NCI-H226 (cell line): ENCODE measurements around the gene RNF220.

ENCODE experiments used
- DNase-seq: peaks from one replicate; pipeline ENCODE4 v3.0.0-alpha.2; 2015

Gene RNF220

GRCh38 chr1:44616991-44617702, 212.1 kb downstream of the RNF220 start:
- peak; percentile 17 for DNase-seq

DNA sequence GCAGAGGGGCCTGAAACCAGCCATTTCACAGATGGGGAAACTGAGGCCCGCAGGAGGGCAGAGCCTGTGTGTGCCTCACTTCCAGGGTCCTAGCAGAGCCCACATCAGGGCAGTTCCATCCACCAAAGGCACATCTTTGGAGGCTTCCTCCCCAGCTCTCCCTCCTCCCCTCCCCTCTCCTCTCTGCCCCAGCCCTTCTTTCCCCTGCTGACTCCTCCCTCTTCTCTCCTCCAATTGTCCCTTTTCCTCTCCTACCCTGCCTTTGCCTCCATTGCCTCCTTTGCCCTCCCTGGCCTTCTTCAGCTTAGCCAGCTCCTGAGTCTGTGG, 212.6 kb downstream of the RNF220 start:
- DNase-seq = no peak

DNA sequence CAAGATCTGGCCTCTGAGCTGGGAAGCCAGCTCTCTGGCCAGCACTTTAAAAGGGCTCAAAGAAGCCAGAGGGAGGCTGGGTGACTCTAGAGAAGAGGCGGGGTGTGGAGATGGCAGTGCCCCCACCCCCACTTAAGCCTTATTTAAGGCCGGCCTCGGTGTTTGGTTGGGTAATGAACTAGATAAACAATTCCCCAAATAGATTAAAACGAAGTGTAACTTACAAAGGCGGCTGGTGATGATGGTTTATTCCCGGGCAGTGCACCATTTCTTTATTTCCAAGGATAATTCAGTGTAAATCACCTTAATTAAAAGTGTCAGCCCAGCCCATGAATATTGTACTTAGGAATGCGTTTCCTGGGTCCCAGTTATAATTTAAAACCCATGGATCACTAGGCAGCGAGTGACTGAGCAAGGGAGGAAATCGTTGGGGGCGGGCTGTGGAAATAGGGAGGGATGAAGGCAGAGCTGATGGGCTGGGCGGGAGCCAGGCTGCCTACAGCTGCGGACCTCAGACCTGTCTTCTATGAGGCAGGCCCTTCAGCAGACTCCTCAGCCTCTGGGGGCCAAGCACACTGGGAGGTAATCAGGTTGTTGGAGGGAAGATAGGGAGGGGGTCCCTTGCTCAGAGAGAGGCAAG, 214.3 kb downstream of the RNF220 start:
- no peak for DNase-seq

GRCh38 chr1:44620072-44620471, 215.0 kb downstream of the RNF220 start:
- DNase-seq = no peak

- DNase-seq = no peak
Observed at GRCh38 chr1:44621841-44622286, 216.8 kb downstream of the RNF220 start.

DNA sequence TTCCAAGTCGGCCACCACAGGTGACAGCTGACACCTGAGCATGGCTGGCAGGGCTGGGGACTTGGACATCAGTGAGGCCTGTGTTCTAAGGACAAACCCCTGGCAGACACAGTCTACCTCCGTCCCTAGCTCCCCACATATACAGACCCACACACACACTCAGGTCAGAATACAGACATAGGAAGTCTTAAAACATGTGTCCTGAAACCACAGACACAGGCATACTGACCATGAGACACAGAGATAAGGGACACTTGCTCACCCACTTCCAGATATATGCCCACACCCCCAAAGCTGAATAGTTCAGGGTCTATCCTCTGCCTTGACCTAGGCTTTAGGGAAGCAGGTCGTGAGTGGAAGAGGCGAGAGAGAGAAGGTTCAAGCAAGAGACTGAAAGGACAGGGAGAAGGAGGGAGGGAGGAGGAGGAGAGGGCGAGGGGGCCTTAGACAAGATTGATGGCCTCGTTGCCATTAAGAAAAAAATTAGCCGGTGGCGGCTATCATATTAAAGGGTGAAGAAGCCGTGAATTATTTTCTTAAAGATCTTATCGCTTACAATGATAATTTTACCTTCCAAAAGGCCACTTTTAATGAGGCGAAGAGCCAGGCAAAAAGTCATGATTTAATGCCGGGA, 219.3 kb downstream of the RNF220 start:
- no peak for DNase-seq

DNA sequence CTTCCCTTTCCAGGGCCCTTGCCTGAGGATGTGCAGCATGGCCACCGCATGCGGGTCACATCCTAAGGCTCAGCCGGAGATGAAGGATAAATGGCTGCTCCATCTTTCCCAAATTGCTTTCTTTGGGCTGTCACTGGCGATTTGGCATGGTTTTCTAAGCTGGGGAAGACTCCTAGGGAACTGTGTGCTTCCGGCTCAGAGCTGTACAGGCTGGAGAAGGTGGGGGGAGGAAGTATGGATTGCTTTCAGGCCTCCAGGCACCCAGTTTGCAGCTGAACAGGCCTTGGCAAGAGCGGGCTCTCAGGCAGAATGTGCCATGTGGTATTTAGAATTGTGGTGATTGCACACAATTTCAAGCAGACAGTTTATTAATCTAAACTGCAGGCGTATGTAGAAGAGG, 220.3 kb downstream of the RNF220 start:
- no peak for DNase-seq

GRCh38 chr1:44628962-44629756, 224.1 kb downstream of the RNF220 start:
- DNase-seq = peak; percentile 82

DNA sequence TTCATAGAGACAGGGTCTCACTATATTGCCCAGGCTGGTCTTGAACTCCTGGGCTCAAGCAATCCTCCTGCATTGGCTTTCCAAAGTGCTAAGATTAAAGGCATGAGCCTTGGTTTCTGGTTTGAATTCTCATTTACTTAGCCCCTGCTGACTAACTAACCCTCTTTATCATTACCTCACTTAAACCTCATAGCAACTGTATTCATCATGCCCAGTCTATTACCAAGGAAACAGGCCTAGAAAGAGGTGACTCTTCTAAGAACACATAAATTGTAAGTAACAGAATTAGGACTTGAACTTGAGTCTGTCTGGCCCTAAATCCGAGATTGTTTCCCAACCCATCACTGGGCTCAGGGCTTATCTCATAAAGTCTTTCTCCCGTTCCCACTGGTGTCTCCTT, 225.1 kb downstream of the RNF220 start:
- DNase-seq = peak; percentile 44

DNA sequence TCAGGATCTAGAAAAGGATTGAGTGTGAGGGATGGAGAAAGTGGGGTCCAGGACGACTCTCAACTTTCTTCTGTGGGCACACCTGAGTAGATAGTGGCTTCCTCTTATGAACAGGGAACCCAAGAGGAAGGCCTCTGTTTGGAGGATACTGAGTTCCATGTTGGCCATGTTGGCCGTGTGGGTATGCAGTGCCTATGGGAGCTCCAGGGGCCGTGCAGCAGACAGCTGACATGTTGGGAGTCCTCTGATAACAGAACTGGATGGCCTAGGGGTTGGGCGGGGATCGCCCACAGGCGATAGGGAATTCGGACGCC, 226.2 kb downstream of the RNF220 start:
- DNase-seq = no peak

DNA sequence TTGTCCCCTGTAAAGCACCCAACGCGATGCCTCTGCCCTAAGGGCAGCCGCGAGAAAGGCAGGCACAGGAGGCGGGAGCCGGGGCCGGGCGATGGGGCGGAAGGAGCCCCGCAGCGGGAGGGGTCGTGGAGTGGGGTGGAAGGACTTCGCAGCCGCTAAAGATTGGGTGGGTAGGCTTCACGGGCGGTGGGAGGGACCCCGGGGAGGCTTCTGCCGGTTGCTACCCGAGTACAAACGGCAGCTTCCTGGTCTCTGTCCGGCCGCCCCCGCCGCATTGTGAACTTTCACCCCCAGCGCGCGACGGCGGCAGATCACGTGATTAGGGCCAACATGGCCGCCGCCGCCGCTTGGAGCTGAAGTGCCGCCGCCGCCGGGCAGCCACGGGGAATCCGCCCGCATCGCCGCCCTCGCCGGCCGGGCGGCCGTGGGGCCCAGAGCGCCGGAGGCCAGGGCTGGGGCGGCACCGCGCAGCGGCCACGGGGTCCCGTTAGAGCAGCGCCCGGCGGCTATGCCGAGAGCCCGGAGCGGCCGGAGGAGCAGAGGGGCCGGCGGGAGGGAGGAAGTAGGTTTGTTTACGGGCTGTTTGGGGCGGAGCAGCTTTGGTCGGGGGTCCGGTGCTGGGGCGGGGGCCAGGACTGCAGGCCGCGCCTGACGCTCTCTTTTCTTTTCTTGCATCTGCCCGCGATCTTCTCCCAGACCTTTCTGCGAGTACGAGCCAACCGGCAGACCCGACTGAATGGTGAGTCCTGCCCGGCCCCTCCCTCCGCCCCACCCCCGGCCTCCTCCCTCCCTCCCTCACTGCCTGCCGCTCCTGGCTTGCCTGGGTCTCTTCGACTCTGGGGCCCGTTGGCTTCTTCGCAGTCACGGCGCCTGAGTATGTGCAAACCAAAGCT, 226.8 kb downstream of the RNF220 start:
- peak; percentile 78 for DNase-seq

DNA sequence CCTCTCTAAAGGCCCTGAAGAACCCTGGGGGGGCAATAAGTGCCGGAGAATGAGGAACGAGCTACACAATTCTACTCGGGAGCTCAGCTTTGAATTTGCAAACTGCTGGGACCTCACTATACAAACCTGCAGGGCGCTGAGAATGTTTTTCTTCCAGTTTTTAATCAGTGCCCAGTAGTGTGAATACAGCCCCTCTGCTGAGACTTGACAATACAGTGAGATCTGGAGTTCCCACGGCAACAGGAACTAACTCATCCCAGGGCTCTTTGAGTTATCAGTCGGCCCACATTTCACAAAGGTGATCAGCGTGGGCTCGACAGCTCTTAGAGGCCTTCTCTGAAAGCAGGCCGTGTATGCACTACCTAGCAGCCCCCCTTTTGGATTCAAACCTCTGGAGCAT, 227.5 kb downstream of the RNF220 start:
- DNase-seq = no peak

DNA sequence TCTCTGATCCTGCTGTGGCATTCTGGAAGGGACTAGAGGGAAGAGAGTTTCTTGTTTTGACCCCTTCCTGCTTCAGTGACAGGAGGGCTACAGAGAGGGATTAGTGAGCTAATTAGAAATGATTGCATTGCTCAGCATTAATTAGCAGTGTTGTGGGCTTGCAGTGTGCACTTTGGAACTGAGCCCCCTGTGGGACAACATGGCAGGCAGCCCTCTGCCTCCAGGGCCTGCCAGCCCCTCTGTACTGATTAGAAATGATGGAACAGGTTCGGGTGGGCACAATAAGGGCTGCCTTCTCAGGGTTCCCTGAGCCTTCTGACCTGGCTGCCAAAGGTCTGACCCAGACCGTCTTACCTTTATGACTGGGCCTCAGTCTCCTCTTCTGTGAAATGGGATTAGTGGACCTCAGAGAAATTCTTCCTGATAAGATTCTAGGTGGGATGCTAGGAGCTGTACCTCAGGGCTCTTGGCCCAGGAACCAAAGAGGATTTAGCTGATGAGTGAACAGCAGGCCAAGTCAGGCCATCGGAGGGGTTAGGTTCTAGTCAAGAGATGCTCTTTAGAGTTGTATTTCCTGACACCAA, 229.6 kb downstream of the RNF220 start:
- DNase-seq = no peak

GRCh38 chr1:44635439-44635838, 230.4 kb downstream of the RNF220 start:
- DNase-seq = no peak

DNA sequence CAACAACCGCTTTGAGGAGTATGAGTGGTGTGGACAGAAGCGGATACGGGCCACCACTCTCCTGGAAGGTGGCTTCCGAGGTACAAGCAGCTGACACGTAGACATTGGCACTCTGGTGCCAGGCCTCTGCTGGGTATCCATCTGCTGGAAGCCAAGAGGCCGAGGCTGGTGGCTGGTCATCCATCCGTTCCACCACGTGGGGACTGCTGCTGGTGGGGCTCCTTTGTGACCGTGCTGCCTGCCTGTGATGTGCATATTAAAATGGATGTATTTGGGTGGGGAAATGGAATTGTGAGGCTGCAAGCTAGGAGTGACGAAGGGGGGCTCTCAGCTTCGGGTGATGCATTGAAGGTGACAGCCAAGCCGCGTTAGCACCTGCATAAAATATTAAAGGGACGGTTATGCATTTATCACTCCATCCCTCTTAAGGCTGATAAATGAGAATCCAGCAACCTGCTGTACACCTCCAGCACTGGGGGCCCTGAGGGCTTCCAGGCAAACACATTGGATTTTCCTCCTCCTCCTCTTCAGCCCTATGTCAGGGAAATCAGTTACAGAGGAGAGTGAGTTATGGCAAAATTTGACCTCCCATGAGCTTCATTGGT, 231.1 kb downstream of the RNF220 start:
- DNase-seq = no peak

- DNase-seq = no peak
Observed at GRCh38 chr1:44636688-44637598, 231.9 kb downstream of the RNF220 start.

GRCh38 chr1:44637702-44638411, 232.8 kb downstream of the RNF220 start:
- DNase-seq = no peak

GRCh38 chr1:44640200-44640853, 235.3 kb downstream of the RNF220 start:
- DNase-seq = no peak
